Right lobe of liver (tissue), 4 donors: ENCODE data around the gene RASGRP4.

ENCODE experiments used
- CTCF ChIP-seq, 4 donors: fragments of 200-600 bp in 3 of 4; fragments of 450-650 bp in 1 of 4; IDR thresholded peaks; one replicate each; pipeline versions ENCODE4 v1.5.1 to v1.8.0; 2016 to 2022; ENCODE audit warnings: antibody characterized with exemption in 4 of 4, mild to moderate bottlenecking in 2 of 4
- POLR2A ChIP-seq: fragments of 450-650 bp; IDR thresholded peaks from one replicate; pipeline ENCODE4 v1.6.1; 2017; ENCODE audit warnings: antibody characterized with exemption, mild to moderate bottlenecking
- donor health status: DM: no; HTN: no; CAD: no.
- donor health status: DM: no; HTN: no; CAD: no.
- donor health status: DM: no; HTN: yes; CAD: no.

- peak; percentile 99 for TF ChIP-seq CTCF (IDR thresholded peaks at IDR 0.05)
- peak; percentile 61 for TF ChIP-seq POLR2A
Measured at GRCh38 chr19:38402967-38403674, 22.9 kb downstream of the RASGRP4 start, which contains the start of gene FAM98C.
